Activated naive CD8-positive, alpha-beta T cell (primary cell): ENCODE results near the gene WFDC5.

Source experiments
- H3K27ac Mint-ChIP-seq: one replicate; pipeline ENCODE4 v1.8.0; 2021; ENCODE audit warnings: mixed read lengths
- H3K27me3 Mint-ChIP-seq: one replicate; pipeline ENCODE4 v1.8.0; 2021; ENCODE audit warnings: mixed read lengths
- H3K36me3 Mint-ChIP-seq: one replicate; pipeline ENCODE4 v1.8.0; 2021; ENCODE audit warnings: mixed read lengths
- H3K4me1 Mint-ChIP-seq: one replicate; pipeline ENCODE4 v1.8.0; 2021; ENCODE audit warnings: low read depth, mixed read lengths
- H3K4me3 Mint-ChIP-seq: one replicate; pipeline ENCODE4 v1.8.0; 2021; ENCODE audit warnings: mild to moderate bottlenecking, mixed read lengths
- H3K9me3 Mint-ChIP-seq: one replicate; pipeline ENCODE4 v1.8.0; 2021; ENCODE audit warnings: low read depth, mixed read lengths

The WFDC5 gene

DNA sequence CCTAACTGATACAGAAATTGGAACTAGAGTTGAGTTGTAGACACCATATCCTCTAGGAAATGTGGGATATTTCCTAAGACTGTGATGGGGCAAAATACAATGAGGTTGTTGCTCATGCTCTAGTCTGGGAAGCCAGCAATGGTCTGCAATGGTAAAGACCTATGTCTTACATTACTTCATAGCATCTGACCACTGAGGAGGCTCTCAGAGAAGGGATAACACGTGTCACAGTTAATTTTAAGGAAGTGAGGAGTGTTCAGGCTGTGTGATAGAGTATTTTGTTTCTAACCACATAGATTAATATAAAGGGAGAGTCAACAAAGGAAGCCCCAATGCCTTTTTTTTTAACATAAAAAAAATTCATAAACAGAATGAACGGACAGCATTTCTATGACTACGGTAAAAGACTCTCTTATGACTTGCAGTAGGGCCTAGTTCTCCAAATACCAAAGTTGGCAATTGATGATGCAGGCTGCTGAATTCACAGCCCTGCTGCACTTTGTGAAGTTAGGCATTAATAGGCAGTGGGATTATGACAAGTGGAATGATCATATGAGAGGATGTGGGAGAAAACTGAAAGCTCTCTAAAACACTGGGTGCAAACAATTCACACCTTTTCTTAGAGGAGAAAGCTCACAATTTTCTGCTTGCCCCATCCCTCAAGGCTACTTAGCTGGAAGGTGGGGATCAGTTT is 27.7 kb downstream of the WFDC5 start:
- Mint-ChIP-seq H3K27me3 (no peaks in the 10 kb centered on the region), H3K4me3 (no peak overlapping the region), H3K9me3 (no peaks in the 10 kb centered on the region), H3K36me3 (peaks cover 25% of the 10 kb centered on the region), H3K4me1 (peaks cover 4% of the 10 kb centered on the region), H3K27ac (no peak overlapping the region)

DNA sequence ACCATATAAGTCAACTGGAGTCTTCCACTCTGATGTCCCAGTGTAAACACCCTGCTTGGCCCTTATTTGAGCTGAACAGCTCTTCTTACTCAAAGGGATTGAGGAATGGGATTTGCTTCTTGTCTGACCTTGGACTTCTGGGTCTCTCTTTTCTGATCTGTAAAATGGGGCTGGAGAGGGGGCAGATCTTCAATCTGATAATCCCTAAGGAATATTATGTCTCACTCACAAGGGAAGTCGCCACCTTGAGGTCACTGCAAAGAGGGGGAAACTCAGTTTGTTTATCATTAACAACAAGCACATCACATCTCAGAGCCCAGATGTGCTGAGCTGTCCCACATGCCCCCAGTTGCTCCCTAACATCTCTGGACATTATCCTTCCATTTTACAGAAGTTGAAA is 29.1 kb downstream of the WFDC5 start:
- H3K27me3 Mint-ChIP-seq = no peaks in the 10 kb centered on the region
- no peak overlapping the region for H3K4me3 Mint-ChIP-seq
- peaks cover 4% of the 10 kb centered on the region for H3K4me1 Mint-ChIP-seq
- H3K9me3 Mint-ChIP-seq = peaks cover 6% of the 10 kb centered on the region
- peak overlapping the region; percentile 61 for H3K27ac Mint-ChIP-seq
- H3K36me3 Mint-ChIP-seq = peaks cover 34% of the 10 kb centered on the region

DNA sequence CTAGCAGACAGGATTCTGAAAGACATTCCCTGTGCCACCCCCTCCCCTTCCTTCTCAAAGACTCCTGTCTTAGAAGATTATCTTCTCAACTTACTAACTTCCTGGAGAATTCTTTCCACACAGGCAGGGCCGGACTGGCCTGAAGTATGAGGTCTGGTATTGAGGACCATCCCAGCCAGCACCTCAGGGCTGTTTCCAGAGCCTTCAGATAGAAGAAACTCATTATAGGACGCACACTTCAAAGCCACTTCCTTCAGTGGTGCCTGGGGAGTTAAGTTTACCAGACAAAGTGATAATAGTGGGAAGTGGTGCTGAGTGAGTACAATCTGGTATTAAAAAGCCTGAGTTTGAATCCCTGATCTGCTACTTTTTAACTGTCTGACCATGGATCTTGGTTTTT is 29.7 kb downstream of the WFDC5 start:
- Mint-ChIP-seq H3K27me3 (no peaks in the 10 kb centered on the region), H3K9me3 (peaks cover 6% of the 10 kb centered on the region), H3K27ac (peak overlapping the region; percentile 61), H3K36me3 (peaks cover 38% of the 10 kb centered on the region), H3K4me3 (no peak overlapping the region), H3K4me1 (peaks cover 4% of the 10 kb centered on the region)

DNA sequence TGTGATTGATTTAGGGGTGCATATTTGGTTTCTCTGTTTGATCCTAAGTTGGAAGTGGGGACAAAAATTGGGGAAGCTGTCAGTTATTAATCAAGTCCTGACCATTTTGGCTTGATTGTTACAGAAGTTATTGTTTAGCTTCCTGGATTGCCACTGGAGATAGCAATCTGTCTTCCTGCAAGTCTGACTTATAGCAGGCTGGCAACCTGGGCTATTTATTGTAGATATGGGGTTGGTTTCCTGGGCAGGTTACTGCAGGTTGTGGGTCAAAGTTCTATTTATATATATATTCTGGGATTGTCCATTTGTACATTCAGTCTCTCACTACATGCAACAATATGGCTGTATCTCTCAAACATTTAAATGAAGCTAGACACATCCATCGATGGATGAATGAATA is 31.8 kb downstream of the WFDC5 start:
- H3K4me3 Mint-ChIP-seq = no peak overlapping the region
- peaks cover 4% of the 10 kb centered on the region for H3K4me1 Mint-ChIP-seq
- peaks cover 6% of the 10 kb centered on the region for H3K9me3 Mint-ChIP-seq
- H3K27me3 Mint-ChIP-seq = no peaks in the 10 kb centered on the region
- peak overlapping the region; percentile 18 for H3K27ac Mint-ChIP-seq
- H3K36me3 Mint-ChIP-seq = peaks cover 46% of the 10 kb centered on the region

DNA sequence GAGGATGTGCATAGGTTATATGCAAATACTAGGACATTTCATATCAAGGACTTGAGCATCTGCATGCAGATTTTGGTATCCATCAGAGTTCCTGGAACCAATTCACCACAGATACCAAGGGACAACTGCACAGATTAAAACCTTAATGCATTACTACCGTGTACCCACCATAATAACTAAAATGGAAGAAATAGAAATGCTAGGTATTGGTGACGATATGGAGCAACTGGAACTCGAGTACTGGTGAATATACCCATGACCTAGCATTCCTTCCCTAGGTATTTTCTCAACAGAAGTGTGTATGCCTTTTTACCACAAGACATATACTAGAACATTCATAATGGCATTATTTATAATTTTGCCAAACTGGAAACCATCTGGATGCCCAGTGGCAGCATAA is 32.5 kb downstream of the WFDC5 start:
- Mint-ChIP-seq H3K27ac (no peak overlapping the region), H3K4me3 (no peak overlapping the region), H3K36me3 (peaks cover 46% of the 10 kb centered on the region), H3K27me3 (no peaks in the 10 kb centered on the region), H3K9me3 (peaks cover 6% of the 10 kb centered on the region), H3K4me1 (peaks cover 4% of the 10 kb centered on the region)

DNA sequence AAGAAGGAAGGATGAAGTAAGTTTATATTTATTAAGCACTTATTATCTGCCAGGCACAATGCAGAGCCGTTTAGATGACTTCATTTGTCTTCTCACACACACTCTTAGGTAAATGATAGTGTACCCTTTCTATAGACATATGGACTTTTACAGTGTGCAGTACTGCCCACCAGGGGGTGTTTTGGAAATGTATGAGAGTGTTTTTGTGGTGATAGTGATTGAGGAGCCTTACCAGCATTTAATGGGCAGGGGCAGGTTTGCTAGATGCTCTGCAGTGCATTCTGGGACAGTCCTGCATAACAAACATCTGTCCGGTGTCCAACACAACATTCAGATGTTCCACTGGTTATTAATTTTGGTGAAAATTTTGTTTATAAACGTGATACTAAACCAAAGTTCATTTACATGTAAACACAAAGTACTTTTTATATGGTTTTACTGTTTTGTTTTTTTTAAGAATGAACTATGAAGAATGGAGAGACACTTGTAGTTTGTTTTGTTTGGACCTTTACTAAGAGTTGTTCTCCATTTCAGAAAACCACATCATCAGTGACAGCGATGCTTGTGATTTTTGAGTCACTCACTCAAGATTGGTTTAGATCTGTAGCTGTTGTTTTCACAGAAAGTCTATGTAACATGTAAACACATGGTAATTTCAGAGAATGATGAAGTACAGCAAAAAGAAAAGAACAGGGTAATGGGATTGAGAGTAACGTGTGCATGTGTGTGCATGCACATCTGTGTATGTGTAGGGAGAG is 33.9 kb downstream of the WFDC5 start:
- H3K4me3 Mint-ChIP-seq = no peak overlapping the region
- peaks cover 6% of the 10 kb centered on the region for H3K9me3 Mint-ChIP-seq
- no peaks in the 10 kb centered on the region for H3K27me3 Mint-ChIP-seq
- peak overlapping the region; percentile 47 for H3K27ac Mint-ChIP-seq
- H3K4me1 Mint-ChIP-seq = peaks cover 3% of the 10 kb centered on the region
- peaks cover 42% of the 10 kb centered on the region for H3K36me3 Mint-ChIP-seq

DNA sequence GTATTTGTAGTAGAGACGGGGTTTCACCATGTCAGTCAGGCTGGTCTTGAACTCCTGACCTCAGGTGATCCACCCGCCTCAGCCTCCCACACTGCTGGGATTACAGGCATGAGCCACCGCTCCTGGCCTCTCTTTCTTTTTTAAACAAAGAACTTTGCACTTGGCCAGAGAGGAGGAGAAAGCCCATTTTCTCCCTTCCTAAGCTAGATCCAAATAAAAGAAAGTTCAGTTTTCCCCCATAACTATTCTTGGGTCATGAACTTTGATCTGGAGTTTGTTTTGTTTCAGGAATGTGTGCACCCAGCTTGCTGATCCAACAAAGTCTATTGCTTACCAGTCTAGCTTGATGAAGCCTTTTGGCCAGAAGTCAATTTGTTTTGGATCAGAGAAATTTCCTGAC is 37.4 kb downstream of the WFDC5 start:
- Mint-ChIP-seq H3K27me3 (no peaks in the 10 kb centered on the region), H3K9me3 (peaks cover 6% of the 10 kb centered on the region), H3K36me3 (peaks cover 25% of the 10 kb centered on the region), H3K4me3 (no peak overlapping the region), H3K27ac (no peak overlapping the region), H3K4me1 (peaks cover 8% of the 10 kb centered on the region)

DNA sequence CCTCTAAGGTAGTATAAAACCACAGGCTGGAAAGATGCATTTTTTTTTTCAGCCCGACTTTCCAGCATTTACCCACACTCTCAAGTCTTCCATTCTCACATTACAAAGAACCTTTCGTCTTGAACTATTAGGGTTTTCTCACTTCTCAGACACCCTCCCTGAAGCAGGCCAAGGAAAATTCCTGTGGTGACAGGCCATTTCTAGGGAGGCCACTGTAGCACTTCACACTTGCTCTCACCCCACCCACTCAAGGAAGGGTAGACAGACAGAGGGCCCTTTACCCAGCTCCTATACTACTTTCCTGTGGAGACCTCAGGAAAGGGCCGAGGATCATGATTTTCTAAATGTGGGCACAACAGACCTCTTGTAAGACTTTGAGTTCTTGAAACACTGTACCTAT is 41.8 kb downstream of the WFDC5 start:
- peaks cover 9% of the 10 kb centered on the region for H3K36me3 Mint-ChIP-seq
- H3K4me3 Mint-ChIP-seq = no peak overlapping the region
- no peaks in the 10 kb centered on the region for H3K9me3 Mint-ChIP-seq
- H3K27ac Mint-ChIP-seq = peak overlapping the region; percentile 84
- no peaks in the 10 kb centered on the region for H3K27me3 Mint-ChIP-seq
- peaks cover 38% of the 10 kb centered on the region for H3K4me1 Mint-ChIP-seq

DNA sequence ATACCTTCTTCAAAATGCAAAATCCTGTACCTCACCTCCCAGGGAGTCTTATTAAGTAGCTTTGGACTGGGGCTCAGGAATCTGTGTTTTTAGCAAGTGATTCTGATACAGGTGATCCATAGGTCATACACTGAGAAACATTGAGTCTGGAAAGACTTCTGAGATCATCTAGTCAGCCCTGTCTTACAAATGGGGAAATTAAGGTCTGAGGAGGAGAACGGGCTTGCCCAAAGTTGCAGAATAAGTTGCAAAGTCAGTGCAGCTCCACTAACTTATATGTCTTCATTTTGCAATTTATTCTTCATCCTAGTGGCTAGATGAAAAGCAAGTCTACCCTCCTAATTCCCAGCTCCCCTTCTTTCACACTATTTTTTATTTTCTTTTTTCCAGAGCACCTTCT is 42.9 kb downstream of the WFDC5 start:
- Mint-ChIP-seq H3K36me3 (peaks cover 9% of the 10 kb centered on the region), H3K27ac (peak overlapping the region; percentile 83), H3K9me3 (no peaks in the 10 kb centered on the region), H3K4me1 (peaks cover 50% of the 10 kb centered on the region), H3K27me3 (no peaks in the 10 kb centered on the region), H3K4me3 (no peak overlapping the region)

DNA sequence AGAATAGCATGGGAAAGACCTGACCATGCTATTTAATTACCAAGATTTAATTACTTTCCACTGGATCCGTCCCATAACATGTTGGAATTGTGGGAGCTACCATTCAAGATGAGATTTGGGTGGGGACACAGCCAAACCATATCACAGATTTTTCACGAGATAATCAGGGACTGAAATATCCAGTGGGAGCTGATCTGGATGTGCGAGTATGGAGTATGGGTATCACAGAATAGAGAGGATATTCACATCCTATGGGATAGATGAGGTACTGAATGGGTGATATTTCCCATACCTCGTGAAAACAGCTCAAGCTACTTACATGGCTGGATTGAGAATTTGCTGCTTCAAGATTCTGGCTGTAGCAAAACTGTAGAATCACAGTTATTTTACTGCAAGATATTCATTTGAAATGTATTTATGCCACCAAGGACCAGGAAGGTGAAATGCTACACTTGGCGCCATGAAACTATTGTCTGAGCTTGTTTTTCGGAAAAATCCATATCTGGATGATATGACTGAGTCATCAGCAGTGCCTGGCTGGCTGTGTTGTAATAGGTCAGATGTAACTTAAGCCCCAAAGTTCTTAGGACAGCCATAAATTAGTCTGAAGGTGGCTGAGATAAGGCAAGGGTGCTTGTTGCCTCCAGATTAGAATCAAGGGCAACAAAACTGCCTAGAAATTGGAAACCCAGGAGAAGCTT is 43.9 kb downstream of the WFDC5 start:
- no peaks in the 10 kb centered on the region for H3K9me3 Mint-ChIP-seq

DNA sequence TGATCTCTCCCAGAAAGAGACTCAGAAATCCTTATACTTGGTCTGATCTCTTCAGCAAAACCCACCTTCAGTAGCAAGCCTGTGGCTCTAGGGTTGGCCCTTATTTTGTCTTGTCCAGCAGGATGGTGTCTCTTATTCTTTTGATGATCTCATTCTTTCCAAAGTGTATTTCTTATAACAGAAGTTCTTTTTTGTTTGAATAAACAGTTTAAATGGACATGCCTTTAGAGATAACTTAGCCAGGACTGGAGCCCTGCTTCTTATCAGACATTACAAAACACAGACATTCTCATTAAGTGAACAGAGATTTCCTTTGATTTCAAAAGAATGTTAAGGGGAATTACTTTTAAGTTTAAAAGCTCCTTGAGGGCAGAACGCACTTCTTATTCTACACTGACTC is 45.7 kb downstream of the WFDC5 start:
- H3K27ac Mint-ChIP-seq = peak overlapping the region; percentile 81
- H3K27me3 Mint-ChIP-seq = no peaks in the 10 kb centered on the region
- peaks cover 9% of the 10 kb centered on the region for H3K36me3 Mint-ChIP-seq
- H3K9me3 Mint-ChIP-seq = no peaks in the 10 kb centered on the region
- H3K4me1 Mint-ChIP-seq = peaks cover 73% of the 10 kb centered on the region
- H3K4me3 Mint-ChIP-seq = no peak overlapping the region

More for the DNA sequence above, 43.9 kb downstream of the WFDC5 start:
- Mint-ChIP-seq H3K27me3 (no peaks in the 10 kb centered on the region), H3K27ac (peak overlapping the region; percentile 72), H3K4me3 (no peak overlapping the region), H3K36me3 (peaks cover 9% of the 10 kb centered on the region), H3K4me1 (peaks cover 58% of the 10 kb centered on the region)

DNA sequence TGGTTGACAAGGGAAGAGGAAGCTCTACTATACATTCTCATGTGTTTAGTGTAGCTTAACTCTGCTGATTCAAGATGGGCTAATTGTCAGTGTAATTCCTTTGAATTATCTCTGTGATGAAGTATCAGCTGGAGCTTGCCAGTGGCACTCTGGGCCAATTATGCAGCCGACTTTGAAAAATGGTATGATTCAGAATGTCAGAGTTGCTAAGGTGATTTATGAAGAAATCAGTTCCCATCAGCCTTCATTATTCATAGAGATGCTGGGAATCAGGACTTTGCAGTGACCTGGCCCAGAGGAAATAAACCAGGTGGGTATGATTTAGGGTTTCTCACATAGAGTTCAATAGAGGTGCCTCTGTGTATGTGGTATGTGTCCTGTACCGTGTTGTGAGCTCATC is 47.4 kb downstream of the WFDC5 start:
- Mint-ChIP-seq H3K4me3 (no peak overlapping the region), H3K27me3 (no peaks in the 10 kb centered on the region), H3K4me1 (peaks cover 74% of the 10 kb centered on the region), H3K27ac (peak overlapping the region; percentile 81), H3K36me3 (peaks cover 12% of the 10 kb centered on the region), H3K9me3 (no peaks in the 10 kb centered on the region)

DNA sequence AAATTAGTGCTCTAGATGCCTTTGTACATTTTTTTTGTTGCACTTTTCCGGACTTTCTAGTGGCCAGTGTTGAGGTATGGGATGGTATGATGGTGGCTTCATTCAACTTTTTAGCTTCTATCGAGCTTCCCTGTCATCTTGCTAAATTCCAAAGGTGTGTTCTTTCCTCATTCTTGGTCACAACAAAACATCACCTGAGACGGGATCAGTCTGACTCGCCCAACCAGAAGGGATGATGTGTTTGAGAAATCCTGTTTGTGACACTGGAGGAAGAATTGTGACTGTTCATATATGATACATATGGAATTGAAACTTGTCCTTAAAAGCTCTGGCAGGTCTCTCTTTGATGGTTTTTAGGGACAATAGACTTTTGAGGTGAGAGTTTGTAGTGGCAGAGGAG is 47.9 kb downstream of the WFDC5 start:
- Mint-ChIP-seq H3K27me3 (no peaks in the 10 kb centered on the region), H3K4me3 (no peak overlapping the region), H3K9me3 (no peaks in the 10 kb centered on the region), H3K4me1 (peaks cover 77% of the 10 kb centered on the region), H3K36me3 (peaks cover 12% of the 10 kb centered on the region), H3K27ac (peak overlapping the region; percentile 81)

DNA sequence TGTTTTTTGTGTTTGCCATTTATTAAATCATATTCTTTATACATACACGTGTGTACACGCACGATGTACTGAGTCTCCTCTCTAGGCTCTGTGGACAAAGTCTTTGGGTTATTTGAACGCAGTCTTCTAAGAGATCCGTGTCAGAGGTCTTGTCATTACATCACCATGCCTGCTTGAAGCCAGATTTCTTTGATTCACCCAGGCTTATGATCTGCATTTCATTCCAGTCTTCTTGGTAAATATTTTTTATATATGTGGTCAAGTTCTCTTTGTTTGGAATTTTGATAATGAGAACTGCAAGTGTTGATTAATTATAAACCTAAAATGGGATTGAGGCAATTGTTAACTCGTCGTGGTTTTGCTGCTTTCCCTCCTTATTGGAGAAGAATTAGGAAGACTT is 48.6 kb downstream of the WFDC5 start:
- Mint-ChIP-seq H3K36me3 (peaks cover 12% of the 10 kb centered on the region), H3K9me3 (no peaks in the 10 kb centered on the region), H3K27me3 (no peaks in the 10 kb centered on the region), H3K4me1 (peaks cover 77% of the 10 kb centered on the region), H3K4me3 (no peak overlapping the region), H3K27ac (peak overlapping the region; percentile 81)

DNA sequence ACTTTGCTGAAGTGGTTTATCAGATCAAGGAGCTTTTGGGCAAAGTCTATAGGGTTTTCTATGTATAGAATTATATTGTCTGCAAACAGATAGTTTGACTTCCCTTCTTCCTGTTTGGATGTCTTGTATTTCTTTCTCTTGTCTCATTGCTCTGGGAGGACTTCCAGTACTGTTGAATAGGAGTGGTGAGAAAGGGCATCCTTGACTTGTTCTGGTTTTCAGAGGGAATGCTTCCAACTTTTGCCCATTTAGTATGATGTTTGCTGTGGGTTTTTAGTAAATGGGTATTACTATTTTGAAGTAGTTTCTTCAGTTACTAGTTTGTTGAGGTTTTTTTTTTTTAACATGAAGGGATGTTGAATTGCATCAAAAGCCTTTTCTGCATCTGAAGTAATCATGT is 50.2 kb downstream of the WFDC5 start:
- no peaks in the 10 kb centered on the region for H3K9me3 Mint-ChIP-seq
- peaks cover 78% of the 10 kb centered on the region for H3K4me1 Mint-ChIP-seq
- H3K27me3 Mint-ChIP-seq = no peaks in the 10 kb centered on the region
- H3K36me3 Mint-ChIP-seq = peaks cover 7% of the 10 kb centered on the region
- H3K4me3 Mint-ChIP-seq = peak overlapping the region; percentile 46
- H3K27ac Mint-ChIP-seq = peak overlapping the region; percentile 83
